Naive thymus-derived CD8-positive, alpha-beta T cell (primary cell): Measurements from ENCODE around the gene PLEKHG5. TPM values are rescaled to one million over a fixed set of nuclear protein-coding genes. Genes with fewer than 3 reads are reported as not detected.
"Not testable (repeated sequence)": the region's sequence is repeated elsewhere in the genome, so short reads cannot be mapped to it uniquely, and the experiment has no call there.

ENCODE experiments used
- ATAC-seq, 2 donors: fragments of 150-1000 bp; cut with Tn5 transposase in 1 of 2; sonication (Bioruptor Pico), chemical (Tn5 transposase) in 1 of 2; 1 replicate in 1 of 2; 2 replicates in 1 of 2; pipeline ENCODE4 v1.10.0; 2021; ENCODE audit warnings: mild to moderate bottlenecking in 2 of 2, moderate library complexity in 2 of 2
- POLR2A ChIA-PET: fragments of 350-600 bp; sonication (Branson Sonifier 250); formaldehyde crosslinking; loops from one replicate; lab custom pipeline; 2021; ENCODE audit warnings: antibody characterized with exemption; lab: Charles Lee
- DNase-seq, 10 donors: peaks; one replicate each; pipeline versions ENCODE4 v3.0.0 to v3.0.0-alpha.2; 2020 to 2022
- H3K27ac Mint-ChIP-seq, 10 donors: one replicate each; pipeline ENCODE4 v1.8.0; 2020 to 2022; ENCODE audit warnings: mild to moderate bottlenecking in 10 of 10, mixed read lengths in 10 of 10, moderate library complexity in 4 of 10, inconsistent platforms in 1 of 10
- H3K27me3 Mint-ChIP-seq, 5 donors: one replicate each; pipeline ENCODE4 v1.8.0; 2021 to 2022; ENCODE audit warnings: mixed read lengths in 5 of 5
- H3K36me3 Mint-ChIP-seq, 3 donors: one replicate each; pipeline ENCODE4 v1.8.0; 2020 to 2022; ENCODE audit warnings: mixed read lengths in 3 of 3, mild to moderate bottlenecking in 2 of 3, inconsistent platforms in 1 of 3
- H3K4me1 Mint-ChIP-seq, 4 donors: one replicate each; pipeline ENCODE4 v1.8.0; 2021 to 2022; ENCODE audit warnings: mixed read lengths in 4 of 4
- H3K4me3 Mint-ChIP-seq, 10 donors: one replicate each; pipeline ENCODE4 v1.8.0; 2020 to 2022; ENCODE audit warnings: mild to moderate bottlenecking in 10 of 10, mixed read lengths in 10 of 10, moderate library complexity in 6 of 10, inconsistent platforms in 1 of 10
- H3K9me3 Mint-ChIP-seq, 9 donors: one replicate each; pipeline ENCODE4 v1.8.0; 2020 to 2022; ENCODE audit warnings: mixed read lengths in 9 of 9, mild to moderate bottlenecking in 3 of 9, inconsistent platforms in 1 of 9, moderate library complexity in 1 of 9
- polyA plus RNA-seq, 3 donors: library from polyadenylated mRNA; unstranded; fragments of 300-500 nt; fragmentation: Illumina TruSeq; gene quantifications; one replicate each; pipeline ENCODE4 v1.2.3, GENCODE V29; 2021
- total RNA-seq, 8 experiments: library from RNA in 2 of 8; stranded (reverse) in 2 of 8; gene quantifications; one replicate each; pipeline ENCODE4 v1.2.3 and lab custom pipeline; 2021 to 2026

The PLEKHG5 gene
- total and polyA plus RNA-seq, 5 experiments from 2014 or later, result 0.57 to 7.0 (median 1.4) TPM

GRCh38 chr1:6455752-6456520, 35.5 kb downstream of the PLEKHG5 start:
- peaks cover 4 to 52% (median 24%) of the 10 kb centered on the region in 5 donors for H3K27me3 Mint-ChIP-seq
- not testable (repeated sequence) for H3K9me3 Mint-ChIP-seq, ATAC-seq, DNase-seq
- POLR2A ChIA-PET, result interaction anchor here (3.2 kb wide), 1 partner anchor 11 kb away, joined by 25 read pairs; the partner anchor contains the start of gene TNFRSF25
- peak overlapping the region in 4 of 10 donors; percentile 14 to 53 (median 25) for H3K4me3 Mint-ChIP-seq
- H3K36me3 Mint-ChIP-seq, result peaks cover 0 to 19% (median 4%) of the 10 kb centered on the region in 3 donors
- peak overlapping the region in 1 of 10 donors; percentile 23 for H3K27ac Mint-ChIP-seq
- H3K4me1 Mint-ChIP-seq, result peaks cover 21 to 45% (median 30%) of the 10 kb centered on the region in 4 donors

- peaks cover 0 to 14% (median 0%) of the 10 kb centered on the region in 3 donors for H3K36me3 Mint-ChIP-seq
- POLR2A ChIA-PET, result interaction anchor here (0.6 to 3.2 kb wide), 6 partner anchors 8 to 25 kb away, joined by 3 to 25 read pairs (median 5); partner anchors contain the start of gene TNFRSF25
Measured at GRCh38 chr1:6454856-6455751, 36.4 kb downstream of the PLEKHG5 start.

GRCh38 chr1:6453895-6454855, 37.3 kb downstream of the PLEKHG5 start:
- not testable (repeated sequence) for ATAC-seq

More at GRCh38 chr1:6454856-6455751, 36.4 kb downstream of the PLEKHG5 start:
- DNase-seq (peak in 3 of 10 donors; percentile 30 to 46 (median 38)), ATAC-seq (peak; percentile 56 to 58)
- H3K27ac Mint-ChIP-seq, result no peak overlapping the region
- peak overlapping the region in 3 of 10 donors; percentile 14 to 33 (median 23) for H3K4me3 Mint-ChIP-seq
- H3K27me3 Mint-ChIP-seq, result peaks cover 6 to 60% (median 31%) of the 10 kb centered on the region in 5 donors
- H3K4me1 Mint-ChIP-seq, result peaks cover 19 to 37% (median 21%) of the 10 kb centered on the region in 4 donors
- H3K9me3 Mint-ChIP-seq, result no peaks in the 10 kb centered on the region

GRCh38 chr1:6450943-6451373, 40.5 kb downstream of the PLEKHG5 start:
- Mint-ChIP-seq H3K27ac (no peak overlapping the region), H3K4me1 (peaks cover 16 to 32% (median 22%) of the 10 kb centered on the region in 4 donors), H3K36me3 (peaks cover 0 to 8% (median 0%) of the 10 kb centered on the region in 3 donors), H3K27me3 (peaks cover 14 to 66% (median 37%) of the 10 kb centered on the region in 5 donors), H3K4me3 (peak overlapping the region in 1 of 10 donors; percentile 14), H3K9me3 (no peaks in the 10 kb centered on the region)
- ATAC-seq, result no peak
- POLR2A ChIA-PET, result interaction anchor here (0.6 to 6.9 kb wide), 4 partner anchors 8 to 104 kb away, joined by 3 to 58 read pairs (median 7); partner anchors contain the start of genes NOL9 and TNFRSF25
- no peak for DNase-seq

More at GRCh38 chr1:6453895-6454855, 37.3 kb downstream of the PLEKHG5 start:
- peaks cover 0 to 14% (median 0%) of the 10 kb centered on the region in 3 donors for H3K36me3 Mint-ChIP-seq
- DNase-seq, H3K9me3 Mint-ChIP-seq: not testable (repeated sequence)
- peaks cover 18 to 34% (median 22%) of the 10 kb centered on the region in 4 donors for H3K4me1 Mint-ChIP-seq
- peak overlapping the region in 1 of 10 donors; percentile 75 for H3K27ac Mint-ChIP-seq
- peak overlapping the region in 5 of 10 donors; percentile 10 to 59 (median 27) for H3K4me3 Mint-ChIP-seq
- peaks cover 13 to 69% (median 38%) of the 10 kb centered on the region in 5 donors for H3K27me3 Mint-ChIP-seq
- POLR2A ChIA-PET, result interaction anchor here (0.6 to 3.2 kb wide), 7 partner anchors 9 to 279 kb away, joined by 3 to 25 read pairs (median 5); partner anchors contain the start of gene TNFRSF25

GRCh38 chr1:6450486-6450885, 41.0 kb downstream of the PLEKHG5 start:
- POLR2A ChIA-PET, result interaction anchor here (0.6 to 6.9 kb wide), 6 partner anchors 9 to 104 kb away, joined by 3 to 58 read pairs (median 7); partner anchors contain the start of genes NOL9 and TNFRSF25
- H3K9me3 Mint-ChIP-seq, H3K27ac Mint-ChIP-seq, DNase-seq, H3K36me3 Mint-ChIP-seq, H3K4me3 Mint-ChIP-seq, ATAC-seq: not testable (repeated sequence)
- peaks cover 14 to 67% (median 34%) of the 10 kb centered on the region in 5 donors for H3K27me3 Mint-ChIP-seq
- peaks cover 16 to 29% (median 19%) of the 10 kb centered on the region in 4 donors for H3K4me1 Mint-ChIP-seq

- DNase-seq (no peak), ATAC-seq (no peak)
- Mint-ChIP-seq H3K4me3 (peak overlapping the region in 5 of 10 donors; percentile 20 to 79 (median 58)), H3K4me1 (peaks cover 17 to 30% (median 20%) of the 10 kb centered on the region in 4 donors), H3K36me3 (peaks cover 0 to 8% (median 0%) of the 10 kb centered on the region in 3 donors), H3K27ac (no peak overlapping the region), H3K9me3 (no peaks in the 10 kb centered on the region), H3K27me3 (peaks cover 15 to 70% (median 36%) of the 10 kb centered on the region in 5 donors)
- POLR2A ChIA-PET, result interaction anchor here (0.9 to 6.9 kb wide), 6 partner anchors 9 to 30 kb away, joined by 3 to 58 read pairs (median 6); partner anchors contain the start of gene TNFRSF25
Measured at GRCh38 chr1:6450005-6450450, 41.4 kb downstream of the PLEKHG5 start.

GRCh38 chr1:6448749-6449631, 42.5 kb downstream of the PLEKHG5 start:
- Mint-ChIP-seq H3K9me3 (no peaks in the 10 kb centered on the region), H3K27ac (peak overlapping the region in 3 of 10 donors; percentile 24 to 60 (median 32)), H3K4me1 (peaks cover 18 to 31% (median 25%) of the 10 kb centered on the region in 4 donors), H3K4me3 (peak overlapping the region; percentile 12 to 79 (median 60)), H3K27me3 (peaks cover 20 to 75% (median 37%) of the 10 kb centered on the region in 5 donors), H3K36me3 (peaks cover 0 to 8% (median 0%) of the 10 kb centered on the region in 3 donors)
- ATAC-seq (peak; percentile 20 to 35), DNase-seq (peak in 1 of 10 donors; percentile 14)
- POLR2A ChIA-PET, result interaction anchor here (0.5 to 6.9 kb wide), 9 partner anchors 10 to 183 kb away, joined by 3 to 58 read pairs (median 4); partner anchors contain the start of gene TNFRSF25

- DNase-seq (peak in 9 of 10 donors; percentile 33 to 82 (median 60)), ATAC-seq (peak; percentile 68 to 88)
- Mint-ChIP-seq H3K27me3 (peaks cover 18 to 72% (median 30%) of the 10 kb centered on the region in 5 donors), H3K27ac (peak overlapping the region in 1 of 10 donors; percentile 34), H3K4me1 (peaks cover 13 to 26% (median 19%) of the 10 kb centered on the region in 4 donors), H3K9me3 (no peaks in the 10 kb centered on the region), H3K4me3 (peak overlapping the region; percentile 36 to 77 (median 66)), H3K36me3 (peaks cover 0 to 2% (median 0%) of the 10 kb centered on the region in 3 donors)
- POLR2A ChIA-PET, result interaction anchor here (0.6 to 6.9 kb wide), 5 partner anchors 11 to 208 kb away, joined by 3 to 58 read pairs (median 6); no protein-coding TSS in a partner anchor
Measured at GRCh38 chr1:6447818-6448748, 43.4 kb downstream of the PLEKHG5 start.
